ENCODE measurements around the gene MFAP1. TPM values are rescaled to one million over a fixed set of nuclear protein-coding genes. Genes with fewer than 3 reads are reported as not detected.

The MFAP1 gene
- total RNA-seq, 4 donors from 2014 or later, result 10.8 to 26.3 (median 14.7) TPM

- peak overlapping the region in 1 of 4 donors; percentile 22 for H3K4me3 ChIP-seq
- no peak for DNase-seq
- no peaks in the 10 kb centered on the region for H3K27me3 ChIP-seq
- no peak for ATAC-seq
- H3K4me1 ChIP-seq, result peaks cover 56 to 57% of the 10 kb centered on the region in 2 donors
- in situ Hi-C loops (cut with MboI; ENCODE audit: low sequenced_read_pairs in 4 of 4) (loop anchor here in 1 of 4 donors (25.0 kb wide), 2 partner anchors 917 to 1842 kb away; partner anchors contain the start of genes B2M, PATL2 and SQOR), intact Hi-C loops (cut with DNase I; ENCODE audit: low total_unique reads) (loop anchor here (10.0 kb wide), 1 partner anchor 740 kb away; the partner anchor contains the start of gene EIF3J)
- TF ChIP-seq POLR2A (IDR thresholded peaks at IDR 0.05), result no peak
- TF ChIP-seq, protein P1, sequence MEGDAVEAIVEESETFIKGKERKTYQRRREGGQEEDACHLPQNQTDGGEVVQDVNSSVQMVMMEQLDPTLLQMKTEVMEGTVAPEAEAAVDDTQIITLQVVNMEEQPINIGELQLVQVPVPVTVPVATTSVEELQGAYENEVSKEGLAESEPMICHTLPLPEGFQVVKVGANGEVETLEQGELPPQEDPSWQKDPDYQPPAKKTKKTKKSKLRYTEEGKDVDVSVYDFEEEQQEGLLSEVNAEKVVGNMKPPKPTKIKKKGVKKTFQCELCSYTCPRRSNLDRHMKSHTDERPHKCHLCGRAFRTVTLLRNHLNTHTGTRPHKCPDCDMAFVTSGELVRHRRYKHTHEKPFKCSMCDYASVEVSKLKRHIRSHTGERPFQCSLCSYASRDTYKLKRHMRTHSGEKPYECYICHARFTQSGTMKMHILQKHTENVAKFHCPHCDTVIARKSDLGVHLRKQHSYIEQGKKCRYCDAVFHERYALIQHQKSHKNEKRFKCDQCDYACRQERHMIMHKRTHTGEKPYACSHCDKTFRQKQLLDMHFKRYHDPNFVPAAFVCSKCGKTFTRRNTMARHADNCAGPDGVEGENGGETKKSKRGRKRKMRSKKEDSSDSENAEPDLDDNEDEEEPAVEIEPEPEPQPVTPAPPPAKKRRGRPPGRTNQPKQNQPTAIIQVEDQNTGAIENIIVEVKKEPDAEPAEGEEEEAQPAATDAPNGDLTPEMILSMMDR (IDR thresholded peaks at IDR 0.05 in 4 of 5, conservative IDR thresholded peaks at IDR 0.05 in 1 of 5), result no peak
- peak overlapping the region; percentile 96 to 100 (median 99) for H3K27ac ChIP-seq
- peaks cover 0 to 48% of the 10 kb centered on the region in 2 donors for H3K36me3 ChIP-seq
- no peaks in the 10 kb centered on the region for H3K9me3 ChIP-seq
Measured at GRCh38 chr15:43795197-43795596, 29.3 kb downstream of the MFAP1 start.

GRCh38 chr15:43794269-43795037, 30.0 kb downstream of the MFAP1 start:
- intact Hi-C loops (cut with DNase I; ENCODE audit: low total_unique reads) (loop anchor here (5.0 to 10.0 kb wide), 2 partner anchors 740 to 933 kb away; partner anchors contain the start of gene EIF3J), in situ Hi-C loops (cut with MboI; ENCODE audit: low sequenced_read_pairs in 4 of 4) (loop anchor here in 1 of 4 donors (25.0 kb wide), 2 partner anchors 918 to 1843 kb away; partner anchors contain the start of genes B2M, PATL2 and SQOR)
- Histone ChIP-seq H3K4me3 (peak overlapping the region; percentile 91 to 100 (median 94)), H3K36me3 (peaks cover 0 to 42% of the 10 kb centered on the region in 2 donors), H3K4me1 (peaks cover 48 to 51% of the 10 kb centered on the region in 2 donors), H3K27me3 (no peaks in the 10 kb centered on the region), H3K9me3 (no peaks in the 10 kb centered on the region), H3K27ac (peak overlapping the region; percentile 96 to 100 (median 99))
- peak in 1 of 2 donors; percentile 87 for DNase-seq
- peak; percentile 53 to 61 for ATAC-seq
- TF ChIP-seq, protein P1 (IDR thresholded peaks at IDR 0.05 in 4 of 5, conservative IDR thresholded peaks at IDR 0.05 in 1 of 5), result no peak
- TF ChIP-seq POLR2A (IDR thresholded peaks at IDR 0.05), result peak; percentile 16 to 31

DNA sequence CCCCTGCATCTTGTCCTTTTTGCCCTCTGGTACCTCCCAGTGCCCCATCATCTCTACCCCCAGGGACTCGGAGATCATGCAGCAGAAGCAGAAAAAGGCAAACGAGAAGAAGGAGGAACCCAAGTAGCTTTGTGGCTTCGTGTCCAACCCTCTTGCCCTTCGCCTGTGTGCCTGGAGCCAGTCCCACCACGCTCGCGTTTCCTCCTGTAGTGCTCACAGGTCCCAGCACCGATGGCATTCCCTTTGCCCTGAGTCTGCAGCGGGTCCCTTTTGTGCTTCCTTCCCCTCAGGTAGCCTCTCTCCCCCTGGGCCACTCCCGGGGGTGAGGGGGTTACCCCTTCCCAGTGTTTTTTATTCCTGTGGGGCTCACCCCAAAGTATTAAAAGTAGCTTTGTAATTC, 30.8 kb downstream of the MFAP1 start:
- Histone ChIP-seq H3K4me1 (peaks cover 48 to 49% of the 10 kb centered on the region in 2 donors), H3K27ac (peak overlapping the region; percentile 96 to 100 (median 99)), H3K27me3 (no peaks in the 10 kb centered on the region), H3K36me3 (peaks cover 0 to 35% of the 10 kb centered on the region in 2 donors), H3K4me3 (peak overlapping the region; percentile 91 to 100 (median 94)), H3K9me3 (no peaks in the 10 kb centered on the region)
- TF ChIP-seq POLR2A (IDR thresholded peaks at IDR 0.05), result no peak
- TF ChIP-seq, protein P1 (IDR thresholded peaks at IDR 0.05 in 4 of 5, conservative IDR thresholded peaks at IDR 0.05 in 1 of 5), result no peak
- ATAC-seq (no peak), DNase-seq (peak in 1 of 2 donors; percentile 39)
- intact Hi-C loops (cut with DNase I; ENCODE audit: low total_unique reads) (loop anchor here (5.0 to 10.0 kb wide), 2 partner anchors 741 to 934 kb away; partner anchors contain the start of gene EIF3J), in situ Hi-C loops (cut with MboI; ENCODE audit: low sequenced_read_pairs in 4 of 4) (loop anchor here in 1 of 4 donors (25.0 kb wide), 2 partner anchors 919 to 1844 kb away; partner anchors contain the start of genes B2M, PATL2 and SQOR)

GRCh38 chr15:43792761-43793476, 31.6 kb downstream of the MFAP1 start:
- no peaks in the 10 kb centered on the region for H3K9me3 ChIP-seq
- no peaks in the 10 kb centered on the region for H3K27me3 ChIP-seq
- H3K36me3 ChIP-seq, result peaks cover 0 to 34% of the 10 kb centered on the region in 2 donors
- H3K4me1 ChIP-seq, result peaks cover 45 to 47% of the 10 kb centered on the region in 2 donors
- in situ Hi-C loops (cut with MboI; ENCODE audit: low sequenced_read_pairs in 4 of 4), result loop anchor here in 1 of 4 donors (25.0 kb wide), 2 partner anchors 919 to 1844 kb away; partner anchors contain the start of genes B2M, PATL2 and SQOR
- intact Hi-C loops (cut with DNase I; ENCODE audit: low total_unique reads), result loop anchor here (1.0 to 10.0 kb wide), 3 partner anchors 16 to 934 kb away; partner anchors contain the start of gene EIF3J
- peak overlapping the region; percentile 96 to 100 (median 99) for H3K27ac ChIP-seq
- peak; percentile 11 to 22 for TF ChIP-seq POLR2A (IDR thresholded peaks at IDR 0.05)
- TF ChIP-seq, protein P1 (IDR thresholded peaks at IDR 0.05 in 4 of 5, conservative IDR thresholded peaks at IDR 0.05 in 1 of 5), result peak in 3 of 5 experiments; percentile 14 to 24 (median 16)
- peak in 1 of 2 donors; percentile 68 for DNase-seq
- ATAC-seq, result peak; percentile 4 to 28
- H3K4me3 ChIP-seq, result peak overlapping the region; percentile 91 to 100 (median 94)

All from gastrocnemius medialis (tissue), 4 donors.